ENCODE results near the gene ECHDC1. TPM values are rescaled to one million over a fixed set of nuclear protein-coding genes. Genes with fewer than 3 reads are reported as not detected.
A peak's percentile ranks its signal among the peaks of the same experiment; 100 is the strongest.

The ECHDC1 gene
- total RNA-seq, 1 donor: 78.0 TPM

GRCh38 chr6:127352524-127352923 lies 9.1 kb upstream of the ECHDC1 start:
- H3K4me3 ChIP-seq (ENCODE audit: low read depth, low read length): no peak overlapping the region
- TF ChIP-seq CTCF (IDR thresholded peaks at IDR 0.05; ENCODE audit: insufficient read depth, low read length): no peak
- no peak for DNase-seq (ENCODE audit: low read depth)

GRCh38 chr6:127349980-127350379 lies 6.6 kb upstream of the ECHDC1 start:
- H3K4me3 ChIP-seq (ENCODE audit: low read depth, low read length): no peak overlapping the region
- no peak for TF ChIP-seq CTCF (IDR thresholded peaks at IDR 0.05; ENCODE audit: insufficient read depth, low read length)
- DNase-seq (ENCODE audit: low read depth): no peak

GRCh38 chr6:127348028-127348661 lies 4.7 kb upstream of the ECHDC1 start:
- no peak for DNase-seq (ENCODE audit: low read depth)
- H3K4me3 ChIP-seq (ENCODE audit: low read depth, low read length): no peak overlapping the region
- no peak for TF ChIP-seq CTCF (IDR thresholded peaks at IDR 0.05; ENCODE audit: insufficient read depth, low read length)

GRCh38 chr6:127347178-127347577 lies 3.8 kb upstream of the ECHDC1 start:
- TF ChIP-seq CTCF (IDR thresholded peaks at IDR 0.05; ENCODE audit: insufficient read depth, low read length): no peak
- H3K4me3 ChIP-seq (ENCODE audit: low read depth, low read length): no peak overlapping the region
- peak; percentile 39 for DNase-seq (ENCODE audit: low read depth)

GRCh38 chr6:127345521-127345920 lies 2.1 kb upstream of the ECHDC1 start:
- no peak for DNase-seq (ENCODE audit: low read depth)

GRCh38 chr6:127343809-127344659 lies 625 bp upstream of the ECHDC1 start:
- peak; percentile 66 for DNase-seq (ENCODE audit: low read depth)
- TF ChIP-seq CTCF (IDR thresholded peaks at IDR 0.05; ENCODE audit: insufficient read depth, low read length): no peak
- peak overlapping the region; percentile 98 for H3K4me3 ChIP-seq (ENCODE audit: low read depth, low read length)

More at GRCh38 chr6:127345521-127345920, 2.1 kb upstream of the ECHDC1 start:
- H3K4me3 ChIP-seq (ENCODE audit: low read depth, low read length): no peak overlapping the region
- TF ChIP-seq CTCF (IDR thresholded peaks at IDR 0.05; ENCODE audit: insufficient read depth, low read length): no peak
